Forelimb muscle (tissue), 1 donor: Measurements from ENCODE around the gene MAP1LC3A. TPM values are rescaled to one million over a fixed set of nuclear protein-coding genes. Genes with fewer than 3 reads are reported as not detected.

Source experiments
- DNase-seq: peaks from one replicate; pipeline ENCODE4 v3.0.0-alpha.2; 2013; ENCODE audit warnings: low read depth
- polyA plus RNA-seq: library from polyadenylated mRNA; unstranded; fragments of 120-200 nt; gene quantifications from one replicate; pipeline ENCODE4 v1.2.1, GENCODE V29; 2013; ENCODE audit not compliant: insufficient read length

Gene MAP1LC3A
- polyA plus RNA-seq, 1 donor: 17.8 TPM

GRCh38 chr20:34549291-34549928 is 9.1 kb upstream of the MAP1LC3A start:
- no peak for DNase-seq

- DNase-seq: no peak
Measured at GRCh38 chr20:34549929-34550305, 8.6 kb upstream of the MAP1LC3A start.

DNA sequence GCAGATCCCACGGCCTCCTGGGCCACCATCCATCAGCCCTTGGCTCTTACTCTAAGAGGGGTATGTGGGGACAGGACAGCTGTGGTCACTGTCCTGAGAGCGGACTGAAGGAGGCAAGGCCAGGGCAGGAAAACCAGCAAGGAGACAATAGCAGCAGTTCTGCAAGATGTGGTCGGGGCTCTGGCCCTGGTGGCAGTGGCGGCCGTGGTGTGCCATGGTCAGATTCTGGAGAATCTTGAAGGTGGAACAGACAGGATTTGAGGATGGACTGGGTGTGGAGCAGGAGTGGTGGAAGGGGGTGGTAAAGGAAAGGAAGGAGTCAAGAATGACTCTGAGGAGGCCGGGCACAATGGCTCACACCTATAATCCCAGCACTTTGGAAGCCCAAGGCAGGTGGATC is 5.9 kb upstream of the MAP1LC3A start:
- DNase-seq: no peak

DNA sequence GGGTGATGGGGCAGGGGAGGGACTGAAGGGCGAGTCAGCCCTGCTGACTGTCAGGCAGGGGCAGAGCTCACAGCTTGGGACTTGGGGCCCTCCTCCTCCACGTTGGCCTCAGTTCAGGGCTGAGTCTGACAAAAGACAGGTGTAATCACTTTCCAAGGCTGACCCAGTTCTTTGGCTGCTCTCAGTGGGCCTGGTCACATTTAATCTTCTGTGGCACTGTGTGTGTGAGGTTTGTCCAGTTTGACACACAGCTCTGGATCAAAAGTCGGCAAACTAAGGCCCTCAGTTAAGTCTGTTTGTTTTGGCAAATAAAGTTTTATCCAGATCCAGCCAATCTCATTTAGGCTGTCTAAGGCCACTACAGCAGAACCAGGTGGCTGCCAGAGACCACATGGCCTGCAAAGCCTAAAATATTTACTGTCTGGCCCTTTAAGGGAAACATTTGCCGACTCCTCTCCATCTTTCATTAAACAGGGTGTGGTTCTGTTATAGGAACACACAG is 5.1 kb upstream of the MAP1LC3A start:
- no peak for DNase-seq

- DNase-seq: no peak
Measured at GRCh38 chr20:34557936-34558319, 590 bp upstream of the MAP1LC3A start.

DNA sequence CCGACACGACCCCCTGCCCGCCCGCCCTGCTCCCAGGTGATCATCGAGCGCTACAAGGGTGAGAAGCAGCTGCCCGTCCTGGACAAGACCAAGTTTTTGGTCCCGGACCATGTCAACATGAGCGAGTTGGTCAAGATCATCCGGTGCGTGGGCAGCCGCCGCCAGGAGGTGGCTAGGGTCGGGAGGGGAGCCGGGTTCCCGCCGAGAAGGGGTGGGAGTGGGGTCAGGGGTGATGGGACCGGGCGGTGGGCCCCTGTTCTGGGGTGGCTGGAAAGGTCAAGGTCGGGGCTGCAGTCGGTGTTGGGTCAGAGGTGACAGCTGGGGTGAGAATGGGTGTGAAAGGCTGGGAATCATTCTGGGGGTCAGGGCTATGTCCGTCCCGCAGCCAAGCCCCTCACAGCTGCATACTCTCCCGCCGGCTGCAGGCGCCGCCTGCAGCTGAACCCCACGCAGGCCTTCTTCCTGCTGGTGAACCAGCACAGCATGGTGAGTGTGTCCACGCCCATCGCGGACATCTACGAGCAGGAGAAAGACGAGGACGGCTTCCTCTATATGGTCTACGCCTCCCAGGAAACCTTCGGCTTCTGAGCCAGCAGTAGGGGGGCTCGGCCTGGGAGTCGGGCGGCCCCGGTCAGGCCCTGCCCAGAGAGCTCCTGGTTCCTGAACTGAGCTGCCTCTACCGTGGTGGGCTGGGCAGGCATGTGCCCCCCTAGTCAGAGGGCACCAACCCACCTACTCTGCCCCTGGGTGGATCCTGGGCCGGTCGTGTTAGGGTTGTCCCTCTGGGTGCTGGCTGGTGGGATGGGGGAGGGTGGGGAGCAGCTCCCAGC is 1.0 kb downstream of the MAP1LC3A start:
- no peak for DNase-seq

- DNase-seq: no peak
Measured at GRCh38 chr20:34560141-34560523, 1.6 kb downstream of the MAP1LC3A start.

GRCh38 chr20:34560614-34561013 is 2.1 kb downstream of the MAP1LC3A start:
- DNase-seq: no peak

GRCh38 chr20:34561661-34562060 is 3.1 kb downstream of the MAP1LC3A start:
- DNase-seq: no peak

DNA sequence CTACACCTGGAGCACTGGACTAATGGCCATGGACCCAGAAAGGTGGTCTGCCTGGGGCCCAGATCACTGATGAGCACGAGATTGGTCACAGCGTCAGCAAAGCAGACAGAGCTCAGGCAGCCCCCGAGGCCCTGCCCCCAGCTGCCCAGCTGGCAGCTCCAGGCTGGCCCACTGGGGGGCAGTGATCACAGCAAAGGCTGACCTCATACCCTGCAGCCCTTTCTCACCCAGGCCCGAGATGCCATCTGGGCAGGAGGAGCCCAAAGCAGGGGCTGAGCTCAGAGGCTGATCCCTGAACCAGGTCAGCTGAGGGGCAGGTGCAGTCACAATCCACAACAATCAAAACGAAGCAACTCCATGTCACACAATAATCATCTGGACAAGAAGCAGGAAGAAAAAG is 4.1 kb downstream of the MAP1LC3A start:
- DNase-seq: no peak

DNA sequence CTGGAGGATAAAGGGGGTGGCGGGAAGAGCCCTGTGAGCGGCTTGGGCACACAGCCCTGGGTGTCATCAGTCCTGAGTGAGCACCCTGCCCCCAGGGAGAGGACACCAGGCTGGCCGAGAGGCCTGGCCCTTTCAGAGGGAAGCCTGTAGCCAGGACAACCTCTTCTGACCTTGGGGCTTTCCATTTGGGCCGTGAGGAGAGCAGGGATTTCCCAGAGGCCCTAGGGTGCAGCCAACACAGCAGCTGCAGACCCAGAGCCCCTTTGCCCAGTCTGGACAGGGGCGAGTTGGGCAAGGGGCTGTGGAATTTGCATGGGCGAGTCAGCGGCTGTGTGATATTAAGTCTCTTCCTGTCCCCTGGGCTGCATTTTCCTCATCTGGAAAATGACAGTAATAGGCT is 6.3 kb downstream of the MAP1LC3A start:
- no peak for DNase-seq

- DNase-seq: no peak
Measured at GRCh38 chr20:34566978-34567891, 8.7 kb downstream of the MAP1LC3A start.

GRCh38 chr20:34567892-34568865 is 9.7 kb downstream of the MAP1LC3A start:
- no peak for DNase-seq

- DNase-seq: no peak
Measured at GRCh38 chr20:34569598-34569997, 11.1 kb downstream of the MAP1LC3A start.

- no peak for DNase-seq
Measured at GRCh38 chr20:34570859-34571306, 12.4 kb downstream of the MAP1LC3A start.

GRCh38 chr20:34571753-34572152 is 13.2 kb downstream of the MAP1LC3A start:
- no peak for DNase-seq

DNA sequence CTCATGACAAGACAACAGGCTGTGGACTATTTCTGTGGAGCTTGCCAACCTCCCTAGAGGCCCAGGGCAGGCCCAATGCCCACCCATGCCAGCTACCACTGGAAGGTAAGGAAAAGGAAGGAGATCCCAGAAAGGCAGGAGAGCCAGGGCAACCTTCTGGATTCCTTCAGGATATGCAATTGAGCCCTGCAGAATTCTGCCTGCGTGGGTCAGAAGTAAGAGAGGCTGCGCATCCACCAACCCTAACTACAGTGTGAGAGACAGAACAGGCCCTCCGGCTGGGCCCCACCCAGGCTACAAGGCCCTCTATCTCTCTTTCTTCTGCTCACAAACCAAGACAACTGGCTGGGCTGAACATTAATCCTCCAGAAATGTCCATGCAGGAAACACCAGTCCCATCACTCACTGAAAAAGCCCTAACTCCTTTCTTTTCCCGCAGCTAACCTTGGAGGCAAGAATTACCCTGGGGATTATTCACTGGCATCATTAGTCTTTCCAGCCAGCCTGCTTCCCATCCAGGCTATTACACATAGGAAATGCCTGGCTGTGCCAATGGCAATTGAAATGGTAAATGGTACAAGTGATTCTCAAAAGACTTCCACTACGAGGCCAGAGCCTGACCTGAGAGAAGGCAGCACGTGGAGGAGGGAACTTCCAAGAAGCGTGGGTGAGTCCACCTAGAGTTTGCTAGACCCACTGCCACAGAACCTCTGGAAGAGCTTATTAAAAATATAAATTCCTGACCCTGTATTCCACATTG is 15.2 kb downstream of the MAP1LC3A start:
- DNase-seq: no peak

DNA sequence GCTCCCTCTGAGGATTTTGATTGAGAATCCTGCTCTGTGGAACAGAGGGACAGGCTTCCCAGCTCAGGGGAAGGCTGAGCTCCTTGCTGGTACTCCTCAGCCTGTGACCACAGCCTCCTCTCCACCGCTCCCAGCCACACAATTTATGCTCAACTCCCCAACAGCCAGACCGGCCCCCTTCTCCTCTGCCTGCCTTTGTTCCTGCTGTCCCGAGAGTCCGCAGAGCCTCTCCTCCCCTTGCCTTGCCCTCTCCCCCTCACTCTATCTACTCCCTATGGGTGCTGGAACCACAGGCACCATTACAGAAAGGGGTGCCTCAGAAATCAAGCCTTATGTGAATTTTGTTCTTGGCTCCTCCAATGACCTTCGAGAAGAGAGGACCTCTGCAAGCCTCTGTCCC is 15.9 kb downstream of the MAP1LC3A start:
- no peak for DNase-seq

DNA sequence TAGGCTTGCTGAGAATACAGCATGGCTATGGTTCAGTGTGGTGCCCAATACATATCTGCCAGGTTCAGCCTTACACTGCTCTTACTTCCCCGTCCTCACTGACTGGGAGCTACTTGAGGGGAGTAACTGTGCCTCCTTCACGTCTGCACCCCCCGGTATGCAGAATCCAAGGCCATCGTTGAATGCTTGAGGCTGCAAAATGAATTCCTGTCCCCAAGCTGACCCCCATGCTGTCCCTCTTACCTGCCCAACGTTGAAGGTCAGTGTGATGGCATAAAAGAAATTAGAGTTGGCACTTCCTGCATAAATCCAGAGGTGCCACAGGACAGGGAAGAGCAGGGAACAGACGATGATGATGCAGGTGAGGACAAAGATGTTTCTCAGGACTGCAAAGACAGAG is 16.3 kb downstream of the MAP1LC3A start:
- DNase-seq: no peak

- DNase-seq: no peak
Measured at GRCh38 chr20:34575271-34575670, 16.8 kb downstream of the MAP1LC3A start.
